AML-193 (cell line): ENCODE measurements around the gene PRR22.
"Not testable (repeated sequence)": the region's sequence is repeated elsewhere in the genome, so short reads cannot be mapped to it uniquely, and the experiment has no call there.

Experiments used
- DNase-seq, 2 experiments: peaks; one replicate each; lab custom pipeline; 2025; lab: John Stamatoyannopoulos, UW

The PRR22 gene

DNA sequence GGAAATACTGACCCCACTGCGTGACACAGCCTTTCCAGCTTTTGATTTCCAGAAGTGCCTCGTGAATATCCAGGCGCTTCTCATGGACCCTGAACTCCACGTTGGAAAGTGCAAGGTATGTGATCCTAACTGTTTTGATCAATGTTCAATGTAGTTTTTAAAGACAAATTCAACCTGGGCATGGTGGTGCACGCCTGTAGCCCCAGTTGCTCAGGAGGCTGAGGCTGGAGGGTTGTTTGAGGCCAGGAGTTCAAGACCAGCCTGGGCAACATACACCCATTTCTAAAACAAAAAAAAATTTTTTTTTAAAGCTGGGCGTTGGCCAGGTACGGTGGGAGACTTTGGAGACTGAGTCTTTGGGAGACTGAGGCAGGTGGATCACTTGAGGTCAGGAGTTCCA, 32.8 kb downstream of the PRR22 start:
- no peak for DNase-seq

DNA sequence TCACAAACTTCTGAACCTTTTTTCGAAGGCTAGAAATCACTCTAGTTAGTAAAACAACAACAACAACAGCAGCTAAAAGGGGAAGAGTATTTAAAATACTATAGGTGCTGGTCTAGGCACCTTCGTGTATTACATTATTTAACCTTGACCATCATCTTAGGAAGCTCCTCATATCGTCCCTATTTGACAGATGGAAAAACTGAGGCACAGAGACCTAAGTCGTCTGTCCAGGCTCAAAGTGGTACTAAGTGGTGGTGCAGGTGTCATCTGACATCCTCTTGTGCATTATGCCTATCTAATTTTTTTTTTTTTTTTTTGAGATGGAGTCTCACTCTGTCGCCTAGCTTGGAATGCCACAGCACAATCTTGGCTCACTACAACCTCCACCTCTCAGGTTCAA, 35.0 kb downstream of the PRR22 start:
- no peak for DNase-seq

DNA sequence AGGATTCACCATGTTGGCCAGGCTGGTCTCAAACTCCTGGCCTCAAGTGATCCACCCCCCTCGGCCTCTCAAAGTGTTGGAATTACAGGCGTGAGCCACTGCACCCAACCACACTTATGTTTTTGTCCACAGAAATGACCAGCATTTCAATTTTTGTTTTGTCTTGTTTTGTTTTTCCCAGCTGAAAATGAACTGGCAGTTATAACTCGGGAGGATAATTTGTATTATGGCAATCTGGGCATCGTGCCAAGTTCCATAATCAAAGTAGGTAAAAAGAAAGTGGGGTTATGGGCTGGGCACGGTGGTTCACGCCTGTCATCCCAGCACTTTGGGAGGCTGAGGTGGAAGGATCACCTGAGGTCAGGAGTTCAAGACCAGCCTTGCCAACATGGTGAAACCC, 35.6 kb downstream of the PRR22 start:
- not testable (repeated sequence) for DNase-seq

DNA sequence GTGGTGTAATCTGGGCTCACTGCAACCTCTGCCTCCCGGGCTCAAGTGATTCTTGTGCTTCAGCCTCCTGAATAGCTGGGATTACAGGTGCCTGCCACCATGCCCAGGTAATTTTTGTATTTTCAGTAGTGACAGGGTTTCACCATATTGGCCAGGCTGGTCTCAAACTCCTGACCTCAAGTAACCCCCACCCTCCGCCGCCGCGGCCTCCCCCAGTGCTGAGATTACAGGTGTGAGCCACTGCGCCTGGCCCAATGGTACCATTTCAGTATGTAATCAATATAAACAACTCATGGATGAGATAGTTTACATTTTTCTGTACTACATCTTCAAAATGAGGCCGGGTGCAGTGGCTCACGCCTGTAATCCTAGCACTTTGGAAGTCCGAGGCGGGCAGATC, 39.5 kb downstream of the PRR22 start:
- not testable (repeated sequence) for DNase-seq

DNA sequence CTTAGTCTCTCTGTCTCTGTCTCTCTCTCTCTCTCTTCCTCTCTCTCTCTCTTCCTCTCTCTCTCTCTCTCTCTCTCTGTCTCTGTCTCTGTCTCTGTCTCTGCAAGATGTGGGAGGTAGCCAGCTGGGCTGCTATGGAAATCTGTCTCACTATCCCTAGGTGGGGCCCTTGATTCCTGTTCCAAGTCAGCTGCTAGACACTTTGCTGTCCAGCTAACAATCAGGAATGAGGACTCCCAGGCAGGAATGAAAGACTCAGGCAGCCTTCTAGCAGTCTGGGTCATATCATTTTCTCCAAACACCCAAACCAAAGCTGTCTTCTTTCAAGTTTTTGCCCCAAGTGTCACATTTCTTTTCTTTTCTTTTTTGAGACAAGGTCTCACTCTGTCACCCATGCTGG, 40.9 kb downstream of the PRR22 start:
- no peak for DNase-seq

DNA sequence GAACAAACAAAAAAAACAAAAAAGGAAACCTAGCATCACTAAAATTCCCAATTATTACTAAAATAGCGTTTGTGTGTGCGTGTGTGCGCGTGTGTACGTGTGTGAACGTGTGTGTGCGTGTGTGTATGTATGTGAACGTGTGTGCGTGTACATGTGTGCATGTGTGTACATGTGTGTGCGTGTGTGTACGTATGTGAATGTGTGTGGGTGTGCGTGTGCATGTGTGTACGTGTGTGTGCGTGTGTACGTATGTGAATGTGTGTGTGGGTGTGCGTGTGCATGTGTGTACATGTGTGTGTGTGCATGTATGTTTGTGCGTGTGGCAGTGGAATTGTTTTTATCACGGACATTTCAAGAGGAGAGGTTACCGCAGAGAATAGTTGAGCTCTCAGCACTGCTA, 42.5 kb downstream of the PRR22 start:
- no peak for DNase-seq

DNA sequence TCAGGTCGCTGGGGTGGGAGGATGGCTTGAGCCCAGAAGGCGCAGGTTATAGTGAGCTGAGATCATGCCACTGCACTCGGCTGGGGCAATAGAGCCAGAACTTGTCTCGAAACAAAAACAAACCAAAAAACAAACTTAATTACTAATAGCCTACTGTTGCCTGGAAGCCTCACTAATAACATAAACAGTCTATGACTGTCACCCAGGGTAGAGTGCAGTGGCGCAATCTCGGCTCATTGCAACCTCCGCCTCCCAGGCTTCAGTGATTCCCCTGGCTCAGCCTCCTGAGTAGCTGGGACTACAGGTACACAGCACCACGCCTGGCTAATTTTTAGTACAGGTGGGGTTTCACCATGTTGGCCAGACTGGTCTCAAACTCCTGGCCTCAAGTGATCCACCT, 46.1 kb downstream of the PRR22 start:
- no peak for DNase-seq

DNA sequence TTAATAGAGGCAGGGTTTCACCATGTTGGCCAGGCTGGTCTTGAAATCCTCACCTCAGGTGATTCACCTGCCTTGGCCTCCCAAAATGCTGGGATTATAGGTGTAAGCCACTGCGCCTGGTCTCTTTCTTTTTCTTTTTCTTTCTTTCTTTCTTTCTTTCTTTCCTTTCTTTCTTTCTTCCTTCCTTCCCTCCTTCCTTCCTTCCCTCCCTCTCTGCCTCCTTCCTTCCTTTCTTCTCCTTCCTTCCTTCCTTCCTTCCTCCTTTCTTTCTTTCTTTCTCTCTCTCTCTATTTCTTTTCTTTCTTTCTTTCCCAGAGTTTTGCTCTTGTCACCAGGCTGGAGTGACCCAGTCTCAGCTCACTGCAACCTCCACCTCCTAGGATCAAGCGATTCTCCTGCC, 51.4 kb downstream of the PRR22 start:
- DNase-seq: not testable (repeated sequence)
